Loucy (cell line): ENCODE data around the gene STOX2.

Experiments
- EZH2phosphoT487 ChIP-seq: fragments of 200-600 bp; IDR thresholded peaks from 2 replicates; pipeline ENCODE4 v1.6.1; 2018; ENCODE audit warnings: antibody characterized with exemption, mild to moderate bottlenecking, moderate library complexity, borderline replicate concordance
- TF ChIP-seq, protein P1 (sequence below): fragments of 200-600 bp; sonication (generic); conservative IDR thresholded peaks from 2 replicates; pipeline ENCODE4 v1.5.1; 2014; ENCODE audit warnings: mild to moderate bottlenecking, antibody characterized with exemption, low read length

DNA sequence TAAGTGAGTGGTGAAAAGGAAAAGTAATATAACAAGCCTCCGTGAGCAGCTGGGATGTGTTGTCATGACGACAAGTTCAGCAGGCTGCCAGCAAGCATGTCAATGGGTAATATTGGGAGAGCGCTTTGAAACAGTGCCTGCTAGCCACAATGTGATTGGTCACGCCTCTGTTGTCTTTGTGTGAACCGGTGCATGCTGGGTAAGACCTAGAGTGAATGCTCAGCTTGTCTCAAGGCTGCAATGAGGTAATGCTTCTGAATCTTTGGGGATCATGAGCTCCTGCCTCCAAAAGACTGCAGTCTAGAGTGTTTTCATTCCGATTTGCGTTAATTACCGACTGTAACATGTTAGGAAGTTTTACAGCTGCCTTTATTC is 54.9 kb downstream of the STOX2 start:
- TF ChIP-seq, protein P1, sequence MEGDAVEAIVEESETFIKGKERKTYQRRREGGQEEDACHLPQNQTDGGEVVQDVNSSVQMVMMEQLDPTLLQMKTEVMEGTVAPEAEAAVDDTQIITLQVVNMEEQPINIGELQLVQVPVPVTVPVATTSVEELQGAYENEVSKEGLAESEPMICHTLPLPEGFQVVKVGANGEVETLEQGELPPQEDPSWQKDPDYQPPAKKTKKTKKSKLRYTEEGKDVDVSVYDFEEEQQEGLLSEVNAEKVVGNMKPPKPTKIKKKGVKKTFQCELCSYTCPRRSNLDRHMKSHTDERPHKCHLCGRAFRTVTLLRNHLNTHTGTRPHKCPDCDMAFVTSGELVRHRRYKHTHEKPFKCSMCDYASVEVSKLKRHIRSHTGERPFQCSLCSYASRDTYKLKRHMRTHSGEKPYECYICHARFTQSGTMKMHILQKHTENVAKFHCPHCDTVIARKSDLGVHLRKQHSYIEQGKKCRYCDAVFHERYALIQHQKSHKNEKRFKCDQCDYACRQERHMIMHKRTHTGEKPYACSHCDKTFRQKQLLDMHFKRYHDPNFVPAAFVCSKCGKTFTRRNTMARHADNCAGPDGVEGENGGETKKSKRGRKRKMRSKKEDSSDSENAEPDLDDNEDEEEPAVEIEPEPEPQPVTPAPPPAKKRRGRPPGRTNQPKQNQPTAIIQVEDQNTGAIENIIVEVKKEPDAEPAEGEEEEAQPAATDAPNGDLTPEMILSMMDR: no peak
- TF ChIP-seq EZH2phosphoT487: no peak
